Measurements from ENCODE around the gene KIF2B. TPM values are rescaled to one million over a fixed set of nuclear protein-coding genes. Genes with fewer than 3 reads are reported as not detected.

KIF2B gene
- total RNA-seq, 1 experiment from 2014 or later, result not detected

DNA sequence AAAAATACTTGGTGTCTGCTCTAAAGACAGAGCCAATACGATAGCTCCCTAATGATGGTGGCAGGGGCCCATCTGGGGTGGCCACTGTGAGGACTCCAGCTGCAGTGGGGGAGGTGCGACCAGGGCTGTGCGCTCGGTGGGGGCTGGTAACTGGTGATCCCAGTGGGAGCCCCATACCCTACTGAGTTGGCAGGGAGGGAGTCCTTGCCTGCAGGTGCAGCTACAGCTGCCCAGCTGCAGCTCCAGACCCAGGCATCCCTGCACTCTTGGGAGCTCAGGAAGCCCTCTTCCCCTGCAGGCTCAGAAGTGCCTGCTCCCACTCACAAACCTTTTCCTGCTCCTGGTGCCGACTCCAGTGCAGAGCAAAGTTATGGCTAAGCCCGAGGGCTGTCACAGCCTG is 31.2 kb upstream of the KIF2B start:
- Histone ChIP-seq H3K27ac (ENCODE audit: insufficient read length, low read depth, low read length) (no peak overlapping the region), H3K79me1 (ENCODE audit: insufficient read depth, low read depth, low read length, poor library complexity, severe bottlenecking) (no peaks in the 10 kb centered on the region), H4K91ac (ENCODE audit: insufficient read length, low read depth, low read length) (no peak overlapping the region), H2AFZ (ENCODE audit: low read length) (no peak overlapping the region), H3K9ac (ENCODE audit: extremely low read depth, insufficient read length, low read length) (no peak overlapping the region), H3K56ac (ENCODE audit: insufficient read length, low read depth, low read length) (no peak overlapping the region), H3K23ac (ENCODE audit: insufficient read length, low read depth, low read length) (no peak overlapping the region), H2BK20ac (ENCODE audit: low read depth, low read length, poor library complexity, severe bottlenecking) (no peak overlapping the region), H3T11ph (ENCODE audit: low read length) (no peak overlapping the region), H2BK15ac (ENCODE audit: low read depth, low read length) (no peak overlapping the region), H2AK5ac (ENCODE audit: insufficient read length, low read length) (no peak overlapping the region), H3K79me2 (ENCODE audit: insufficient read depth, low read length) (no peaks in the 10 kb centered on the region), H3K27me3 (ENCODE audit: insufficient read depth, low read length) (no peaks in the 10 kb centered on the region), H2BK5ac (ENCODE audit: insufficient read length, low read length) (no peak overlapping the region), H4K20me1 (ENCODE audit: control insufficient read depth, insufficient read depth, insufficient read length) (no peaks in the 10 kb centered on the region), H3K4me1 (ENCODE audit: insufficient read depth, low read length) (no peaks in the 10 kb centered on the region), H3K4ac (ENCODE audit: low read depth, low read length) (no peak overlapping the region), H3K14ac (ENCODE audit: insufficient read depth, low read length) (no peak overlapping the region), H2BK120ac (ENCODE audit: low read depth, low read length, poor library complexity, severe bottlenecking) (no peak overlapping the region), H3K23me2 (ENCODE audit: insufficient read length, low read depth, low read length, poor library complexity, severe bottlenecking) (no peaks in the 10 kb centered on the region), H4K8ac (replicated peaks; ENCODE audit: insufficient read length, low read depth, low read length) (no peak overlapping the region), H3K9me3 (ENCODE audit: control insufficient read depth, low read depth, low read length) (no peaks in the 10 kb centered on the region), H2BK12ac (ENCODE audit: insufficient read length, low read depth, low read length) (no peak overlapping the region), H3K4me2 (ENCODE audit: insufficient read depth, insufficient read length, low read length) (no peak overlapping the region), H3K18ac (ENCODE audit: insufficient read length, low read depth, low read length) (no peak overlapping the region), H4K5ac (ENCODE audit: insufficient read length, low read depth, low read length) (no peak overlapping the region)
- no peaks in the 10 kb centered on the region for H3K36me3 Mint-ChIP-seq (ENCODE audit: insufficient read depth in 1 of 3, low read depth in 3 of 3)
- no peaks in the 10 kb centered on the region; a peak in 1 of 5 replicates for H3K9me3 Mint-ChIP-seq
- peak overlapping the region in 1 of 3 experiments; percentile 40; a peak in 1 of 7 replicates for H3K27ac Mint-ChIP-seq
- DNase-seq, result no peak
- TF ChIP-seq, protein P1, sequence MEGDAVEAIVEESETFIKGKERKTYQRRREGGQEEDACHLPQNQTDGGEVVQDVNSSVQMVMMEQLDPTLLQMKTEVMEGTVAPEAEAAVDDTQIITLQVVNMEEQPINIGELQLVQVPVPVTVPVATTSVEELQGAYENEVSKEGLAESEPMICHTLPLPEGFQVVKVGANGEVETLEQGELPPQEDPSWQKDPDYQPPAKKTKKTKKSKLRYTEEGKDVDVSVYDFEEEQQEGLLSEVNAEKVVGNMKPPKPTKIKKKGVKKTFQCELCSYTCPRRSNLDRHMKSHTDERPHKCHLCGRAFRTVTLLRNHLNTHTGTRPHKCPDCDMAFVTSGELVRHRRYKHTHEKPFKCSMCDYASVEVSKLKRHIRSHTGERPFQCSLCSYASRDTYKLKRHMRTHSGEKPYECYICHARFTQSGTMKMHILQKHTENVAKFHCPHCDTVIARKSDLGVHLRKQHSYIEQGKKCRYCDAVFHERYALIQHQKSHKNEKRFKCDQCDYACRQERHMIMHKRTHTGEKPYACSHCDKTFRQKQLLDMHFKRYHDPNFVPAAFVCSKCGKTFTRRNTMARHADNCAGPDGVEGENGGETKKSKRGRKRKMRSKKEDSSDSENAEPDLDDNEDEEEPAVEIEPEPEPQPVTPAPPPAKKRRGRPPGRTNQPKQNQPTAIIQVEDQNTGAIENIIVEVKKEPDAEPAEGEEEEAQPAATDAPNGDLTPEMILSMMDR (conservative IDR thresholded peaks at IDR 0.05), result no peak
- 0 out of 4 replicates have a peak, but pooled peaks cover 0 to 2% of the 10 kb centered on the region in 2 experiments for H3K4me1 Mint-ChIP-seq
- no peak overlapping the region for H3K4me3 Mint-ChIP-seq
- H3K27me3 Mint-ChIP-seq (ENCODE audit: low read depth), result no peaks in the 10 kb centered on the region
- whole genome bisulfite sequencing (ENCODE audit: extremely low coverage, insufficient read length, low lambda C conversion rate), result no CpG with 5 or more reads among the region's 6 CpGs
